ENCODE measurements around the gene NGDN. TPM values are rescaled to one million over a fixed set of nuclear protein-coding genes. Genes with fewer than 3 reads are reported as not detected.

The NGDN gene
- total RNA-seq, 2 donors from 2014 or later: 19.5 to 24.3 TPM

DNA sequence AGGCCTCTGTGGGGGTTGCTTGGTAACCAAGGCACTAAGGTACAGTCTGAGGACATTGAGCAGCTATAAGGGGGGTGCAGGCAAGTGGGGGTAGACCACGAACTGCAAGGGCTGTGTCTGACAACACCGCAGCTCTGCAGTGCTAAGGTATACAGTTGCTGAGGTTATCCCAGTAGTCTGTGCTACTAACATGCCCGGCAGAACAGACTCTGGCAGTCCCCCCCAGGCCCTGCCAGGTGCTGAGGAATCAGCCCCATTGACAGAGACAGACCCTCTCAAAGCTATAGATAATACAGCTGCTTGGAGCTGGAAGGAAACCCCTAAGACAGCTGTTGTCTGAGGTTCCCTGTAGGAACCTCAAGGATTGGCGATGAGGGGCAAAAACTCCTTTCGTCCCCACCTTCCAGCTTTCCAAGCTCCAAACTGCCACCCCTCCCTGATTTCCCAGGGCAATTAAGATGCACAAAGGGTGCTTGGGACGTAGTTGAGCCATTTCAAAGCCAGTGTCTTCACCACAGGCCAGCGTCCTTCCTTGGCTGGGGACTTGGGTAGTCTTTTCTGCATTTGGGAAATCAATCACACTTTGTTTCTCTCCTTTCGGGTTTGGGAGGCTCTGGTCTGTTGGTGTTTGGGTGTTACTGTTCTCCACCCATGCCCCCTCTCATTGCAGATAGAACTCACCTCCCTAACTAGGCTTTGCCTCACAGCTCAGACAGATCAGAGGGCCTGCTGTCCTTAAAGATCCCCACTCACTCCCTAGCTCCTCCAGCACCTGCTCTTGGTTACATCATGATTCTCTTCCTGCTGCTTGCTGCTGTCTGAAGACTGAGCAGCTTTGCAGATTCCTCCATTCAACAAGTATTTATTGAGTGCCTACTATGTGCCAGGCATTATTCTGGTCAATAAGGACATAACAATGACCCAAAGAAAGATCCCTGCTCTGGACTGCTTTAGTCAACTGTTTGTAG is 32.1 kb upstream of the NGDN start:
- H3K4me1 ChIP-seq: peaks cover 0 to 69% of the 10 kb centered on the region in 2 donors
- peak overlapping the region; percentile 82 to 92 for H3K27ac ChIP-seq
- no peak overlapping the region for H3K4me3 ChIP-seq

DNA sequence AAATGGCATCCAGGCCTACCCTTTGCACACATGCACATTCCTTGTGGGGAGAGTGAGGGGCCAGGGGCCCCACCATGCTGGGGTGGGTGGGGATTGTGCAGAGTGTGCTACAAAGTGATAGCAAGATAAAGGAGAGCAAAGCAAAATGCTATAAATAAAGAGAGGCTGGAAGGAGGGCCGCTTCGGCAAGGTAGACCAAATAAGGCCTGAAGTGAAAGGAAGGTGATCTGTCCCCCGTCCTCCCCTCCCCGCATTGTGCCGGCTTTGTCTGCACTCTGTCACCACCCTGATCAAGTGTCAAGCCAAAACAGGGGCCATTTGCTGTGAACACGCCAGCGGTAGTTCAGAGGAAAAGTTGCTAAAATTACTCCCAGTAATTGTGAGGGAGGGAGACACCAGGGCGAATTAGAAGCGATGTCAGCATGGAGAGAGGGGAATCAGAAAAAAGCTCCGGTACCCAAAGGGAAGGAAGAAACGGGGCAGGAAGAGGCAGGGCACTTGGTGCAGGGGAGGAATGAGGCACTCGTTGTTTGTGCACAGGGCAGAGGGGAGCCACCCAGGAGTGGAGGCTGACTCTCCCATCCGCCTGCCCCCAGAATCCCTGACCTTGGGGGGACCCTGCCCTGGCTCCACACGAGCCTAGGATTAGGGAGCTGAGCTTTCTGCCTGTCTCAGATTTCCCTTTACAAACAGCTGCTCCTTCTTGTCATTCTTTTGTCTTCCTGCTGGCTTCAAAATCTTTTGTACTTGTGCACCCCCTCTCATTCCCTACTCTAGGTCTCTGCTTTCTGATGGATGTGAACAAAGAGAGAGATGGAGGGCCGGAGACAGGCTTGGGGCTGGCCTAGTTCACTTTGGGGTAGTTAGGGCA is 31.2 kb upstream of the NGDN start:
- peaks cover 6% of the 10 kb centered on the region for H3K36me3 ChIP-seq
- peak overlapping the region in 1 of 2 donors; percentile 4 for H3K4me3 ChIP-seq
- H3K4me1 ChIP-seq: peaks cover 0 to 72% of the 10 kb centered on the region in 2 donors
- peak overlapping the region; percentile 86 to 92 for H3K27ac ChIP-seq
- no peaks in the 10 kb centered on the region for H3K9me3 ChIP-seq
- peak; percentile 66 for DNase-seq (ENCODE audit: low spot score)
- TF ChIP-seq, protein P1, sequence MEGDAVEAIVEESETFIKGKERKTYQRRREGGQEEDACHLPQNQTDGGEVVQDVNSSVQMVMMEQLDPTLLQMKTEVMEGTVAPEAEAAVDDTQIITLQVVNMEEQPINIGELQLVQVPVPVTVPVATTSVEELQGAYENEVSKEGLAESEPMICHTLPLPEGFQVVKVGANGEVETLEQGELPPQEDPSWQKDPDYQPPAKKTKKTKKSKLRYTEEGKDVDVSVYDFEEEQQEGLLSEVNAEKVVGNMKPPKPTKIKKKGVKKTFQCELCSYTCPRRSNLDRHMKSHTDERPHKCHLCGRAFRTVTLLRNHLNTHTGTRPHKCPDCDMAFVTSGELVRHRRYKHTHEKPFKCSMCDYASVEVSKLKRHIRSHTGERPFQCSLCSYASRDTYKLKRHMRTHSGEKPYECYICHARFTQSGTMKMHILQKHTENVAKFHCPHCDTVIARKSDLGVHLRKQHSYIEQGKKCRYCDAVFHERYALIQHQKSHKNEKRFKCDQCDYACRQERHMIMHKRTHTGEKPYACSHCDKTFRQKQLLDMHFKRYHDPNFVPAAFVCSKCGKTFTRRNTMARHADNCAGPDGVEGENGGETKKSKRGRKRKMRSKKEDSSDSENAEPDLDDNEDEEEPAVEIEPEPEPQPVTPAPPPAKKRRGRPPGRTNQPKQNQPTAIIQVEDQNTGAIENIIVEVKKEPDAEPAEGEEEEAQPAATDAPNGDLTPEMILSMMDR (IDR thresholded peaks at IDR 0.05): no peak
- H3K27me3 ChIP-seq: no peaks in the 10 kb centered on the region

More for the DNA sequence above, 32.1 kb upstream of the NGDN start:
- peak; percentile 16 for DNase-seq (ENCODE audit: low spot score)
- TF ChIP-seq, protein P1 (IDR thresholded peaks at IDR 0.05): no peak
- Histone ChIP-seq H3K27me3 (no peaks in the 10 kb centered on the region), H3K9me3 (no peaks in the 10 kb centered on the region), H3K36me3 (peaks cover 6% of the 10 kb centered on the region)

DNA sequence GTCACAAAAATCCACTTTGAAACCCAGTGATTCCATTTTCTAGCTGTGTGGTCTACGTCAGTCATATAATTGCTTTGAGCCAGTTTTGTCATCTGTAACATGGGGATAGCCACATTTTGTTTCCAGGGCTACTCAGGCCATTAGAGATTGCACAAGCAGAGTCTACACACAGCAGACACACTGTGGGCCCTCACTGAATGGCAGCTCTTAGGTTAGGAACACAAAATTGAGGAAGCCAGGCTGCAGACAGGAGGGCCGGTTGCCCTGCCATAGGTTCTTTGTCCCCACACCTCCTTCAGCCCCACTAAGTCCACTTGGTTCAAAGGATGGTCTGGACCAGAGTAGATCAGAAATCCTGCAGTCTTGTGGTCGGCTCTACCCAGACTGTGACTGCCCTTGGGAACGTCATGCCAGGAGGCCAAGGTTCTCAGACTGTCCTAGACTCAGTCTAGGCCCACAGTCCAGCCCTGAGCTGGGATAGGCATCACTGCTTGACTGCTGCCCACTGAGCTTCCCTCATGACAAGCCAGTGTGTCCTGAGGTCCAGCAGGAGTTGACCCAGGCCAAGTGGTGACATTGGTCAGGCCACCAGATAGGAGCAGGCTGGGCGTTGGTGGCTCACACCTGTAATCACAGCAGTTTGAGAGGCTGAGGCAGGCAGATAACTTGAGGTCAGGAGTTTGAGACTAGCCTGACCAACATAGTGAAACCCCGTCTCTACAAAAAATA is 30.2 kb upstream of the NGDN start:
- Histone ChIP-seq H3K27ac (peak overlapping the region; percentile 86 to 92), H3K4me1 (peaks cover 0 to 72% of the 10 kb centered on the region in 2 donors), H3K9me3 (no peaks in the 10 kb centered on the region), H3K27me3 (no peaks in the 10 kb centered on the region), H3K4me3 (no peak overlapping the region), H3K36me3 (no peaks in the 10 kb centered on the region)
- TF ChIP-seq, protein P1 (IDR thresholded peaks at IDR 0.05): no peak
- peak; percentile 26 for DNase-seq (ENCODE audit: low spot score)

DNA sequence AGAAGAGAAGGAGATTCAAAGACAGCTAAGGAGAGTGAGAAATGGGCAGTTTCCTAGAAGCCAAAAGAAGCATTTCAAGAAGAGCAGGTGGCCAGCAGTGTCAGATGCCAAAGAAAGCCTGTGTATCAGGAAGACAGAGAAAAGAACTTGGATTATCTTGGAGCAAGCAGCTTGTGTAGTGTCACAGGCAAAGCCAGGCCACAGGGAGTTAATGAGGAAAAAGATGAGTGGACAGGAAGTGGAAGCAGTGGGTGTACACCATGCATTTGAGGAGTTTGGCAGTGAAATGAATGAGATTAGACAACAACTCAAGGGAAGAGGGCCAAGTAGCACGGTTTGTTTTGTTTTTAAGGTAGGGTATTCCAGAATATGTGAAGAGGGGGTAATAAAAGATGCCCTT is 28.4 kb upstream of the NGDN start:
- no peaks in the 10 kb centered on the region for H3K36me3 ChIP-seq
- peak overlapping the region; percentile 86 to 92 for H3K27ac ChIP-seq
- H3K9me3 ChIP-seq: no peaks in the 10 kb centered on the region
- TF ChIP-seq, protein P1 (IDR thresholded peaks at IDR 0.05): no peak
- no peaks in the 10 kb centered on the region for H3K27me3 ChIP-seq
- peak; percentile 30 for DNase-seq (ENCODE audit: low spot score)
- H3K4me3 ChIP-seq: no peak overlapping the region
- H3K4me1 ChIP-seq: peaks cover 0 to 67% of the 10 kb centered on the region in 2 donors

DNA sequence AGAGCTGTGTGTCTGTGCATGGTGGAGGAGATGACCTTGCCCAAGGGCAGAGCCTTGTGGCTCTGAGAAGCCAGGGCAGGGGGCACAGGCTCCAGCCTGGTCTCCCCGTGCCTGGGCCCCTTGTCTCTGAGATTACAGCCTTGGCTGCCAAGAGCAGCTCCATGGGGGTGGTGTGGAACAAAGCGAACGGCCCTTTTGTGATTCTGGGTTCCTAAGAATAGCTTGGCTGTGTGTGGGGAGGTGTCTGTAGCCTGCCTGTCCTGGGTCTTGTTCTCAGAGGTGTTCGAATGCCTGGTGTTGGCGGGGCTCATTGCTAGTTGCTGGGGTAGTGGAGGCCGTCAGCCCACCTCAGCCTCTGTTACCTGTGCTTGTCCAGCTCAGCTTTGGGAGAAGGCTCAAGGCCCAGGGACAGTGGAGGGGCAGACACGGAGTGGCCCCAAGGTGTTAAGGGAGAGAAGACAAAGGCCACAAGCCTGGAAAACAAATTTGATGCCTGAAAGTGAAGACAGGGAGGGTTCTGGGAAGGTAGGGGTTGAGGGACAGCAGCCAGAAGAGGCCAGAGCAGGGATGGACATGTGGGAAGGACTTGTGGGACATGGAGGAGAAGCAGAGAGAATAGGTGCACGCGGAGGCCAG is 26.7 kb upstream of the NGDN start:
- Histone ChIP-seq H3K4me1 (peaks cover 0 to 50% of the 10 kb centered on the region in 2 donors), H3K27ac (peak overlapping the region; percentile 86 to 92), H3K36me3 (no peaks in the 10 kb centered on the region), H3K4me3 (peak overlapping the region in 1 of 2 donors; percentile 26), H3K27me3 (no peaks in the 10 kb centered on the region), H3K9me3 (no peaks in the 10 kb centered on the region)
- TF ChIP-seq, protein P1 (IDR thresholded peaks at IDR 0.05): no peak
- peak; percentile 56 for DNase-seq (ENCODE audit: low spot score)
